RPMI8226 (cell line): ENCODE data around the gene RBM23.
"Not testable (repeated sequence)": the region's sequence is repeated elsewhere in the genome, so short reads cannot be mapped to it uniquely, and the experiment has no call there.

Experiments
- DNase-seq: peaks from one replicate; pipeline ENCODE4 v3.0.0-alpha.2; 2015

RBM23 gene

GRCh38 chr14:22860377-22860776 is 58.6 kb downstream of the RBM23 start:
- DNase-seq, result not testable (repeated sequence)

- DNase-seq, result no peak
Observed at GRCh38 chr14:22856428-22856827, 62.5 kb downstream of the RBM23 start.

GRCh38 chr14:22854963-22855724 is 63.8 kb downstream of the RBM23 start:
- DNase-seq, result no peak

GRCh38 chr14:22854296-22854695 is 64.7 kb downstream of the RBM23 start:
- DNase-seq, result not testable (repeated sequence)

GRCh38 chr14:22852940-22853767 is 65.8 kb downstream of the RBM23 start:
- peak; percentile 71 for DNase-seq

- DNase-seq, result no peak
Observed at GRCh38 chr14:22852599-22852939, 66.4 kb downstream of the RBM23 start.

GRCh38 chr14:22852178-22852577 is 66.8 kb downstream of the RBM23 start:
- not testable (repeated sequence) for DNase-seq

GRCh38 chr14:22850944-22851764 is 67.8 kb downstream of the RBM23 start:
- DNase-seq, result no peak

- DNase-seq, result no peak
Observed at GRCh38 chr14:22849212-22849819, 69.6 kb downstream of the RBM23 start.

- DNase-seq, result no peak
Observed at GRCh38 chr14:22848351-22849164, 70.4 kb downstream of the RBM23 start.

GRCh38 chr14:22847661-22848341 is 71.1 kb downstream of the RBM23 start:
- DNase-seq, result no peak

- no peak for DNase-seq
Observed at GRCh38 chr14:22846811-22847307, 72.1 kb downstream of the RBM23 start.

GRCh38 chr14:22845821-22846625 is 72.9 kb downstream of the RBM23 start:
- no peak for DNase-seq

GRCh38 chr14:22845103-22845394 is 73.9 kb downstream of the RBM23 start:
- no peak for DNase-seq

GRCh38 chr14:22844221-22845102 is 74.5 kb downstream of the RBM23 start:
- DNase-seq, result no peak
